NCI-H2107 treated with DMSO at 0.1 percent for 48 hours (cell line): ENCODE measurements around the gene ACOXL.

Experiments
- DNase-seq: peaks from one replicate; lab custom pipeline; 2025; ENCODE audit not compliant: unreplicated experiment; lab: John Stamatoyannopoulos, UW

The ACOXL gene

GRCh38 chr2:111148225-111148873 lies 416.0 kb downstream of the ACOXL start:
- no peak for DNase-seq

GRCh38 chr2:111148925-111149324 lies 416.6 kb downstream of the ACOXL start:
- DNase-seq = no peak

GRCh38 chr2:111149882-111150455 lies 417.6 kb downstream of the ACOXL start:
- no peak for DNase-seq

- DNase-seq = no peak
Observed at GRCh38 chr2:111154758-111155157, 422.4 kb downstream of the ACOXL start.

GRCh38 chr2:111155610-111156009 lies 423.2 kb downstream of the ACOXL start:
- no peak for DNase-seq

GRCh38 chr2:111156529-111156928 lies 424.2 kb downstream of the ACOXL start:
- DNase-seq = no peak

GRCh38 chr2:111157071-111157661 lies 424.8 kb downstream of the ACOXL start:
- peak; percentile 53 for DNase-seq

GRCh38 chr2:111157798-111158197 lies 425.4 kb downstream of the ACOXL start:
- no peak for DNase-seq

- no peak for DNase-seq
Observed at GRCh38 chr2:111159641-111160040, 427.3 kb downstream of the ACOXL start.

GRCh38 chr2:111160758-111161157 lies 428.4 kb downstream of the ACOXL start:
- no peak for DNase-seq

GRCh38 chr2:111161971-111162370 lies 429.6 kb downstream of the ACOXL start:
- no peak for DNase-seq

- no peak for DNase-seq
Observed at GRCh38 chr2:111162718-111163331, 430.5 kb downstream of the ACOXL start.

GRCh38 chr2:111164078-111164477 lies 431.7 kb downstream of the ACOXL start:
- no peak for DNase-seq

- DNase-seq = no peak
Observed at GRCh38 chr2:111165084-111165483, 432.7 kb downstream of the ACOXL start.

- no peak for DNase-seq
Observed at GRCh38 chr2:111166115-111166514, 433.7 kb downstream of the ACOXL start.

- DNase-seq = no peak
Observed at GRCh38 chr2:111167076-111167862, 434.9 kb downstream of the ACOXL start.

GRCh38 chr2:111167863-111168162 lies 435.4 kb downstream of the ACOXL start:
- DNase-seq = no peak
